ENCODE results near the gene ZNF691. TPM values are rescaled to one million over a fixed set of nuclear protein-coding genes. Genes with fewer than 3 reads are reported as not detected.
"Not testable (repeated sequence)": the region's sequence is repeated elsewhere in the genome, so short reads cannot be mapped to it uniquely, and the experiment has no call there.

The ZNF691 gene
- total RNA-seq, 5 donors from 2014 or later (not counting 1 experiment from before 2014, with no cell fraction given) = 4.7 to 14.9 (median 13.0) TPM

DNA sequence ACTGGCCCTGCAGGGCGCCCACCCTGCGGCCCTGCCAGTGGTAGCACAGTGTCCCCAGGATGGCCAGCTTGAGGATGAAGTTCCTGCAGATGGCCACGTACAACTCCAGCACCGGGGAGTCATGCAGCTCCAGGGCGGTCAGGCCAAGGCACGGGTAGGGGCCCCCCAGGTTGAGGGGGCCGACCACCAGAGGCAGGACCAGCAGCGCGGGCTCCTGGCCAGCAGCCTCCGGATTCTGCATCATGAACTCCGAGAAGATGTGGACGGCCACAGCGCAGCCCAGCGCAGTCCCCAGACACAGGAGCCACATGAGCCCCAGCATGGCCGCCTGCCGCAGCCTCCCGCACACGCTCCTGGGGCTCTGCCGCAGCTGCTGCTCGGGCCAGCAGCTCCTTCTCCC is 41.0 kb downstream of the ZNF691 start:
- H3K4me3 Mint-ChIP-seq = no peak overlapping the region
- no peak overlapping the region for H3K27ac ChIP-seq (ENCODE audit: low read length)
- H3K4me1 Mint-ChIP-seq = no peaks in the 10 kb centered on the region
- H3K27me3 ChIP-seq (replicated peaks in 1 of 2; ENCODE audit: control insufficient read depth in 2 of 2, extremely low read depth in 1 of 2, insufficient read depth in 2 of 2, low read length in 1 of 2) = peaks cover 0 to 16% of the 10 kb centered on the region in 2 experiments
- no peak for ATAC-seq (replicated peaks in 1 of 4)
- no peaks in the 10 kb centered on the region for H3K4me1 ChIP-seq (ENCODE audit: control insufficient read depth in 1 of 2, extremely low read depth in 1 of 2, insufficient read depth in 2 of 2, low read length in 2 of 2)
- peaks cover 3 to 13% of the 10 kb centered on the region in 2 donors for H3K27me3 Mint-ChIP-seq
- POLR2A ChIA-PET = interaction anchor here in 1 of 2 donors (0.5 kb wide), 1 partner anchor 1089 kb away, joined by 8 read pairs; no protein-coding TSS in a partner anchor
- 87% methylated on average over 20 of the region's 20 CpGs for WGBS (ENCODE audit: insufficient coverage)
- H3K36me3 ChIP-seq (ENCODE audit: control insufficient read depth in 2 of 2, extremely low read depth in 1 of 2, insufficient read depth in 1 of 2, low read length in 1 of 2) = no peaks in the 10 kb centered on the region
- H3K27ac Mint-ChIP-seq = no peak overlapping the region
- no peak overlapping the region for H3K4me3 ChIP-seq (ENCODE audit: control insufficient read depth in 1 of 2, extremely low read depth in 1 of 2, low read length in 1 of 2)
- no peaks in the 10 kb centered on the region for H3K9me3 Mint-ChIP-seq
- DNase-seq = no peak
- H3K36me3 Mint-ChIP-seq = no peaks in the 10 kb centered on the region
- no peaks in the 10 kb centered on the region for H3K9me3 ChIP-seq
- CTCF ChIA-PET = interaction anchor here in 1 of 2 donors (0.5 kb wide), 1 partner anchor 8 kb away, joined by 4 read pairs; no protein-coding TSS in a partner anchor

DNA sequence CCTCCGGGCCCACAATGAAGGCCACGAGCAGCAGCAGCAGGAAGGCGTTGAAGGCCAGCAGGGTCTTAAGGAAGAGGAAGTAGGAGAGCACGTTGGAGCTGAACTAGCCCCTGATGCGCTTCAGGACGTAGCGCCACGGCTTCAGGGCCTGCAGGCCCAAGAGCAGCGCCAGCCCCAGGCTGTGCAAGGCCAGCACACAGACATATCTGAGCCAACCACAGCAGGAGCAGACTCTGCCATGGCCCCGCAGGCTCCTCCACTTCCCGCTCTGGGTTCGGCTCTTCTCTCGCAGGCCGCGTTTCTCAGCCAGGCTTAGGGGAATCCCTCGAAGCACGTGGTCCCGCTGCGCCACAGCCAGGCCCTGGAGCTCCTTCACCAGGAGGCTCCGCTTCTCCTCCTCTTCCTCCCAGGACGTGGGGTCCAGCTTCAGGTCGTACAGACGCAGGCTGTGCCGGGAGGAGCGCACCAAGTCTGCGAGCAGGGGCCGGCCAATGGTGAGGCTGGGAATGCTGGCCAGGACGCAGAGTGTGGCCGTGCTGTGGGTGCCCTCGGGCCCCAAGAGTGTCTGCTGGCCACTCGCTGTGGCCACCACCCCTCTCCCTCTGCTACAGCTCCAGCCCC is 41.7 kb downstream of the ZNF691 start:
- Mint-ChIP-seq H3K27ac (no peak overlapping the region), H3K36me3 (no peaks in the 10 kb centered on the region), H3K27me3 (peaks cover 3 to 13% of the 10 kb centered on the region in 2 donors), H3K4me1 (no peaks in the 10 kb centered on the region), H3K9me3 (no peaks in the 10 kb centered on the region), H3K4me3 (no peak overlapping the region)
- H3K4me3 ChIP-seq (ENCODE audit: control insufficient read depth in 1 of 2, extremely low read depth in 1 of 2, low read length in 1 of 2) = no peak overlapping the region
- H3K27ac ChIP-seq (ENCODE audit: low read length) = no peak overlapping the region
- 90% methylated on average over 27 of the region's 31 CpGs for WGBS (ENCODE audit: insufficient coverage)
- H3K4me1 ChIP-seq (ENCODE audit: control insufficient read depth in 1 of 2, extremely low read depth in 1 of 2, insufficient read depth in 2 of 2, low read length in 2 of 2) = no peaks in the 10 kb centered on the region
- H3K9me3 ChIP-seq = no peaks in the 10 kb centered on the region
- ChIA-PET POLR2A (no interaction called here), CTCF (interaction anchor here in 1 of 2 donors (0.5 kb wide), 1 partner anchor 122 kb away, joined by 5 read pairs; no protein-coding TSS in a partner anchor)
- peaks cover 0 to 16% of the 10 kb centered on the region in 2 experiments for H3K27me3 ChIP-seq (replicated peaks in 1 of 2; ENCODE audit: control insufficient read depth in 2 of 2, extremely low read depth in 1 of 2, insufficient read depth in 2 of 2, low read length in 1 of 2)
- ATAC-seq (replicated peaks in 1 of 4) = no peak
- H3K36me3 ChIP-seq (ENCODE audit: control insufficient read depth in 2 of 2, extremely low read depth in 1 of 2, insufficient read depth in 1 of 2, low read length in 1 of 2) = no peaks in the 10 kb centered on the region
- DNase-seq = no peak

- Mint-ChIP-seq H3K27me3 (peaks cover 3 to 13% of the 10 kb centered on the region in 2 donors), H3K4me3 (no peak overlapping the region), H3K27ac (no peak overlapping the region), H3K9me3 (no peaks in the 10 kb centered on the region), H3K36me3 (no peaks in the 10 kb centered on the region), H3K4me1 (no peaks in the 10 kb centered on the region)
- CTCF ChIA-PET = no interaction called here
- POLR2A ChIA-PET = no interaction called here
- peaks cover 0 to 16% of the 10 kb centered on the region in 2 experiments for H3K27me3 ChIP-seq (replicated peaks in 1 of 2; ENCODE audit: control insufficient read depth in 2 of 2, extremely low read depth in 1 of 2, insufficient read depth in 2 of 2, low read length in 1 of 2)
- H3K27ac ChIP-seq (ENCODE audit: low read length) = no peak overlapping the region
- WGBS (ENCODE audit: insufficient coverage) = no CpG with 5 or more reads among the region's 4 CpGs
- no peak overlapping the region for H3K4me3 ChIP-seq (ENCODE audit: control insufficient read depth in 1 of 2, extremely low read depth in 1 of 2, low read length in 1 of 2)
- no peaks in the 10 kb centered on the region for H3K36me3 ChIP-seq (ENCODE audit: control insufficient read depth in 2 of 2, extremely low read depth in 1 of 2, insufficient read depth in 1 of 2, low read length in 1 of 2)
- H3K4me1 ChIP-seq (ENCODE audit: control insufficient read depth in 1 of 2, extremely low read depth in 1 of 2, insufficient read depth in 2 of 2, low read length in 2 of 2) = no peaks in the 10 kb centered on the region
- no peaks in the 10 kb centered on the region for H3K9me3 ChIP-seq
- ATAC-seq (replicated peaks in 1 of 4) (no peak), DNase-seq (no peak)
Observed at GRCh38 chr1:42889264-42889663, 42.9 kb downstream of the ZNF691 start.

GRCh38 chr1:42891465-42892138 is 45.2 kb downstream of the ZNF691 start:
- Mint-ChIP-seq H3K9me3 (peaks cover 0 to 6% (median 0%) of the 10 kb centered on the region in 3 donors), H3K4me1 (no peaks in the 10 kb centered on the region), H3K27ac (no peak overlapping the region), H3K4me3 (no peak overlapping the region), H3K27me3 (peaks cover 0 to 8% of the 10 kb centered on the region in 2 donors), H3K36me3 (no peaks in the 10 kb centered on the region)
- no peak for ATAC-seq (replicated peaks in 1 of 4)
- POLR2A ChIA-PET = no interaction called here
- Histone ChIP-seq H3K27me3 (replicated peaks in 1 of 2; ENCODE audit: control insufficient read depth in 2 of 2, extremely low read depth in 1 of 2, insufficient read depth in 2 of 2, low read length in 1 of 2) (peaks cover 0 to 12% of the 10 kb centered on the region in 2 experiments), H3K4me3 (ENCODE audit: control insufficient read depth in 1 of 2, extremely low read depth in 1 of 2, low read length in 1 of 2) (no peak overlapping the region), H3K36me3 (ENCODE audit: control insufficient read depth in 2 of 2, extremely low read depth in 1 of 2, insufficient read depth in 1 of 2, low read length in 1 of 2) (no peaks in the 10 kb centered on the region), H3K27ac (ENCODE audit: low read length) (no peak overlapping the region), H3K9me3 (no peaks in the 10 kb centered on the region), H3K4me1 (ENCODE audit: control insufficient read depth in 1 of 2, extremely low read depth in 1 of 2, insufficient read depth in 2 of 2, low read length in 2 of 2) (no peaks in the 10 kb centered on the region)
- CTCF ChIA-PET = no interaction called here
- DNase-seq = no peak
- 62% methylated on average over 3 of the region's 5 CpGs for WGBS (ENCODE audit: insufficient coverage)

DNA sequence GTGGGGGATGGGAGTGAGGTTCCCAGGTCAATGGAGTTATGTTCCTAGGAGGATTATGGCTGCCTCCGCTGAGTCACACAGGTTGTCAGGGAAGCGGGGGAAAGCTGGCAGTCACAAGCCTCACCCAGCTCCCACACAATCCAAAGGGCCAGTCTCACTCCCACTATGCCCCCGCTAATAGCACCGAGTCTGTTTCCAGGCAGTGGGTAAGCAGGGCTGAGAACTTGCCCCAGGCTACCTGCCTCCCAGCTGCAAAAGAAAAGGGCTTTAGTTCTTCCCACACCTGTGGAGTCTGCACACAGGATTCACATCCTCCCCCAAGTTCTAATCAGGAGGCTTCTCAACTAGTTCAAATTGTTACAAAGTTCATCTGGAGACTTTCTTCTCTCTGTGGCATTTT is 53.5 kb downstream of the ZNF691 start:
- peaks cover 13% of the 10 kb centered on the region for H3K36me3 Mint-ChIP-seq
- CTCF ChIA-PET = interaction anchor here in 1 of 2 donors (0.9 kb wide), 1 partner anchor 13 kb away, joined by 4 read pairs; no protein-coding TSS in a partner anchor

More for the DNA sequence above, 53.5 kb downstream of the ZNF691 start:
- H3K4me1 Mint-ChIP-seq; POLR2A ChIA-PET; H3K9me3 ChIP-seq; H3K27ac ChIP-seq (ENCODE audit: low read length); H3K36me3 ChIP-seq (ENCODE audit: control insufficient read depth in 2 of 2, extremely low read depth in 1 of 2, insufficient read depth in 1 of 2, low read length in 1 of 2); H3K4me1 ChIP-seq (ENCODE audit: control insufficient read depth in 1 of 2, extremely low read depth in 1 of 2, insufficient read depth in 2 of 2, low read length in 2 of 2); H3K27ac Mint-ChIP-seq; DNase-seq; H3K4me3 ChIP-seq (ENCODE audit: control insufficient read depth in 1 of 2, extremely low read depth in 1 of 2, low read length in 1 of 2); ATAC-seq (replicated peaks in 1 of 4); H3K4me3 Mint-ChIP-seq: not testable (repeated sequence)
- peaks cover 6 to 20% (median 6%) of the 10 kb centered on the region in 3 donors for H3K9me3 Mint-ChIP-seq
- H3K27me3 ChIP-seq (replicated peaks in 1 of 2; ENCODE audit: control insufficient read depth in 2 of 2, extremely low read depth in 1 of 2, insufficient read depth in 2 of 2, low read length in 1 of 2) = peaks cover 0 to 11% of the 10 kb centered on the region in 2 experiments
- peaks cover 9 to 38% of the 10 kb centered on the region in 2 donors for H3K27me3 Mint-ChIP-seq
- 100% methylated on average over 2 of the region's 4 CpGs for WGBS (ENCODE audit: insufficient coverage)
